GM13977 (cell line): ENCODE measurements around the gene EPG5.

ENCODE experiments used
- DNase-seq: peaks from one replicate; pipeline ENCODE4 v3.0.0; 2012; ENCODE audit warnings: low spot score
- in situ Hi-C: fragments of 300-500 bp; cut with MboI; formaldehyde crosslinking; loops from one replicate; pipeline ENCODE4 v1.12.0; 2022; ENCODE audit warnings: low sequenced_read_pairs, low pct_unique_long_range_greater_than_20kb, mixed read lengths, inconsistent platforms; ENCODE audit not compliant: unreplicated experiment
- TF ChIP-seq, protein P1 (sequence below): IDR thresholded peaks from 2 replicates; pipeline ENCODE4 v1.5.1; 2012; ENCODE audit warnings: mild to moderate bottlenecking, control low read depth; ENCODE audit not compliant: insufficient read depth; ENCODE audit errors: extremely low read depth, missing control alignments

The EPG5 gene

GRCh38 chr18:45930963-45931362 lies 36.2 kb downstream of the EPG5 start:
- TF ChIP-seq, protein P1, sequence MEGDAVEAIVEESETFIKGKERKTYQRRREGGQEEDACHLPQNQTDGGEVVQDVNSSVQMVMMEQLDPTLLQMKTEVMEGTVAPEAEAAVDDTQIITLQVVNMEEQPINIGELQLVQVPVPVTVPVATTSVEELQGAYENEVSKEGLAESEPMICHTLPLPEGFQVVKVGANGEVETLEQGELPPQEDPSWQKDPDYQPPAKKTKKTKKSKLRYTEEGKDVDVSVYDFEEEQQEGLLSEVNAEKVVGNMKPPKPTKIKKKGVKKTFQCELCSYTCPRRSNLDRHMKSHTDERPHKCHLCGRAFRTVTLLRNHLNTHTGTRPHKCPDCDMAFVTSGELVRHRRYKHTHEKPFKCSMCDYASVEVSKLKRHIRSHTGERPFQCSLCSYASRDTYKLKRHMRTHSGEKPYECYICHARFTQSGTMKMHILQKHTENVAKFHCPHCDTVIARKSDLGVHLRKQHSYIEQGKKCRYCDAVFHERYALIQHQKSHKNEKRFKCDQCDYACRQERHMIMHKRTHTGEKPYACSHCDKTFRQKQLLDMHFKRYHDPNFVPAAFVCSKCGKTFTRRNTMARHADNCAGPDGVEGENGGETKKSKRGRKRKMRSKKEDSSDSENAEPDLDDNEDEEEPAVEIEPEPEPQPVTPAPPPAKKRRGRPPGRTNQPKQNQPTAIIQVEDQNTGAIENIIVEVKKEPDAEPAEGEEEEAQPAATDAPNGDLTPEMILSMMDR, result no peak
- DNase-seq, result no peak
- in situ Hi-C loops, result no loop called here

DNA sequence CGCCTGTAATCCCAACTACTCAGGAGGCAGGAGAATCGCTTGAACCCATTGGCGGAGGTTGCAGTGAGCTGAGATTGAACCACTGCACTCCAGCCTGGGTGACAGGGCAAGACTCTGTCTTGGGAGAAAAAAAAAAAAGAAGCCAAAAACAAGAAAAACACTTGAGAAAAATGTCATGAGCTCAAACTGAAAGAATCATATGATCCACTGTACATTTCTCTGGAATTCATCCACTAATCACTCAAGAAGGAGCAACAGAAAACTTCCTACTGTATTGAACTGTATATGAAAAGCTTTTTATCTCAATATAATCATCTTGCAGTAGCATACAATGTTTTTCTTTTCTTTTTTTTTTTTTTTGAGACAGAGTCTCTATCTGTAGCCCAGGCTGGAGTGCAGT lies 40.4 kb downstream of the EPG5 start:
- TF ChIP-seq, protein P1, result no peak
- in situ Hi-C loops, result no loop called here
- no peak for DNase-seq

DNA sequence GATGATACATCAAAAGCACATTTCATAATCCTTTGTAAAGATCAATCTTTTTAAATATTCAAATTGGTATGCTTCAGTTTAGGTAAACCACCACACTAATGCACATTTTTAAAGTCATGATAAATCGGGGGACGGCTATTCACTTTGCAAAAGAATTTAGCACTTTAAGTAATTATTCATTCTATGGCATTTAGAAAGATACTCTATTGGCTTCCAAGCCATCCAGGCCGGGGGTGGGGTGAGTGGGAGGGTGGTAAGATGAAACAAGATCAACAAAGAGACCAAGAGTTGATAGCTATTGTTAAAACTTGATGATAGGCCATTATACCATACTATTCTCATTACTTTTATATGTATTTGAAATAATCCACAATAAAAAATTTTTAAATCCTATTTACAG lies 41.0 kb downstream of the EPG5 start:
- DNase-seq, result no peak
- in situ Hi-C loops, result no loop called here
- TF ChIP-seq, protein P1, result no peak

DNA sequence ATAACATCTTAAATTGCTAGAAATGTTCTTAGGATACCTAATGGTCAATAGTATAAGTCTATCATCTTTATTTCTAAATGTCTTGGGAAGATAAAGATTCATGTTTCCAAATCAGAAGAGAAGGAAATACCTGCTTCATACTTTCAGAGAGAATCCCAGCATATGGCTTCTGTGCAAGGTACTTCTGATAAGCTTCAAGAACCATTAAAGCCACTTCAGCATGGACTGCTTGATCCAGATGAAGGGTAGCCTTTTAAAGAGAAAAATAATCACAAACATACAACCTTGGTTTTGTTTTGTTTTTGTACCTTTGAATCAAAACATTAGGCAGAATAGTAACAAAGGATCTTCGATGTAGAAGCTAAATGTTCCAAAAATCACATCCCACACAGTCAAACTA lies 44.0 kb downstream of the EPG5 start:
- DNase-seq, result no peak
- TF ChIP-seq, protein P1, result no peak
- in situ Hi-C loops, result no loop called here

GRCh38 chr18:45920367-45920766 lies 46.8 kb downstream of the EPG5 start:
- no peak for DNase-seq
- in situ Hi-C loops, result no loop called here
- TF ChIP-seq, protein P1, result no peak

GRCh38 chr18:45916302-45916701 lies 50.8 kb downstream of the EPG5 start:
- in situ Hi-C loops, result no loop called here
- no peak for DNase-seq
- TF ChIP-seq, protein P1, result no peak

GRCh38 chr18:45913276-45913675 lies 53.9 kb downstream of the EPG5 start:
- in situ Hi-C loops, result no loop called here
- DNase-seq, result no peak
- TF ChIP-seq, protein P1, result no peak
